GM12875 (cell line): ENCODE measurements around the gene PLET1.

Experiments
- H3K4me3 ChIP-seq: one replicate; pipeline ENCODE4 v1.5.1; 2011; ENCODE audit warnings: low read depth, low read length, control low read depth
- CTCF ChIP-seq: IDR thresholded peaks from 2 replicates; pipeline ENCODE4 v1.5.1; 2011; ENCODE audit warnings: low read depth, mild to moderate bottlenecking, control low read depth, inconsistent platforms, low read length, moderate library complexity, borderline replicate concordance; ENCODE audit not compliant: insufficient read depth

PLET1 gene

GRCh38 chr11:112260490-112260889 lies at the start of gene PLET1:
PLET1 (minus strand) TSS chr11:112260860; CDS start chr11:112260589, 271 bp downstream.
- TF ChIP-seq CTCF: no peak
- H3K4me3 ChIP-seq: no peak within 1 kb of the TSS

GRCh38 chr11:112310419-112310818 lies 49.8 kb upstream of the PLET1 start:
- H3K4me3 ChIP-seq: no peak overlapping the region
- TF ChIP-seq CTCF: no peak

- no peak for TF ChIP-seq CTCF
- H3K4me3 ChIP-seq: no peak overlapping the region
Observed at GRCh38 chr11:112308651-112309050, 48.0 kb upstream of the PLET1 start.

- TF ChIP-seq CTCF: no peak
- H3K4me3 ChIP-seq: no peak overlapping the region
Observed at GRCh38 chr11:112307616-112308015, 47.0 kb upstream of the PLET1 start.

- no peak for TF ChIP-seq CTCF
- H3K4me3 ChIP-seq: no peak overlapping the region
Observed at GRCh38 chr11:112306230-112306629, 45.6 kb upstream of the PLET1 start.

- TF ChIP-seq CTCF: no peak
- H3K4me3 ChIP-seq: no peak overlapping the region
Observed at GRCh38 chr11:112304914-112305313, 44.3 kb upstream of the PLET1 start.

GRCh38 chr11:112303616-112304015 lies 43.0 kb upstream of the PLET1 start:
- no peak for TF ChIP-seq CTCF
- no peak overlapping the region for H3K4me3 ChIP-seq
